Measurements from ENCODE around the gene KIF6.
A peak's percentile ranks its signal among the peaks of the same experiment; 100 is the strongest.

DNA sequence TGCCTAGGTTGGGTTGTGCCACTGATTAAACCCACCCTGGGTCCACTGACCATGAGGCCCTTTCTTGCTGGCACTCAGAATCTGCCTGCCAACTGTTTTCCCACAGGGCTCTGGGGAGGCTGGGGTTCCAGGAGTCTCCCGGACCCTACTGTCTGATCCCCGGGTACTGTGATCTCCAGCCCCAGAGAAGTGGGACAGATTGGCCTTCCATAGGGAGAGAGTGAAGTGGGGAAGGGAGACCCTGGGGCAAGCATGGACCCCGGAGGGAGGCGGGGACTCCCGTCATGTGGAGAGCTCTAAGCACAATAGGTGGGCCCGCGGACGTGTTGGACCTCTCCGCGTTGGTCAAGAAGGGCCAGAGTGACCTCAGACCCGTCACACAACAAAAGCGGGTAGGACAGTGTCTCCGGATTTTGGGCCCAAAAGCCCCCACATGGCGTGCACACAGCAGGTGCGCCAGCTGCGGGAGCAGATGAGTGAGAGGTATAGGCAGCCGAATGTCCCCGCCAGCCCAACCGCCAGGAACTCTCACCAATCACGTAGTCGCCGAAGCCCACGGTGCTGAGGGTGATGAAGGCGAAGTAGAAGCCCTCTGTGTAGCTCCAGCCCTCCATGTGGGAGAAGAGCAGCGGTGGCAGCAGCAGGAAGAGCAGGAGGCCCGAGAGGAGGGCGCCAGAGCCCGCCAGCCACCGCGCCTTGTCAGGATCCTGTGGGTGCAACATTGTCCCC is 421.6 kb downstream of the KIF6 start:
- TF ChIP-seq, protein P1, sequence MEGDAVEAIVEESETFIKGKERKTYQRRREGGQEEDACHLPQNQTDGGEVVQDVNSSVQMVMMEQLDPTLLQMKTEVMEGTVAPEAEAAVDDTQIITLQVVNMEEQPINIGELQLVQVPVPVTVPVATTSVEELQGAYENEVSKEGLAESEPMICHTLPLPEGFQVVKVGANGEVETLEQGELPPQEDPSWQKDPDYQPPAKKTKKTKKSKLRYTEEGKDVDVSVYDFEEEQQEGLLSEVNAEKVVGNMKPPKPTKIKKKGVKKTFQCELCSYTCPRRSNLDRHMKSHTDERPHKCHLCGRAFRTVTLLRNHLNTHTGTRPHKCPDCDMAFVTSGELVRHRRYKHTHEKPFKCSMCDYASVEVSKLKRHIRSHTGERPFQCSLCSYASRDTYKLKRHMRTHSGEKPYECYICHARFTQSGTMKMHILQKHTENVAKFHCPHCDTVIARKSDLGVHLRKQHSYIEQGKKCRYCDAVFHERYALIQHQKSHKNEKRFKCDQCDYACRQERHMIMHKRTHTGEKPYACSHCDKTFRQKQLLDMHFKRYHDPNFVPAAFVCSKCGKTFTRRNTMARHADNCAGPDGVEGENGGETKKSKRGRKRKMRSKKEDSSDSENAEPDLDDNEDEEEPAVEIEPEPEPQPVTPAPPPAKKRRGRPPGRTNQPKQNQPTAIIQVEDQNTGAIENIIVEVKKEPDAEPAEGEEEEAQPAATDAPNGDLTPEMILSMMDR (IDR thresholded peaks at IDR 0.05) = peak; percentile 43
- TF ChIP-seq EZH2 (IDR thresholded peaks at IDR 0.05; ENCODE audit: borderline replicate concordance, insufficient read depth, low read depth, low read length, poor library complexity, severe bottlenecking) = no peak

All from B cell (primary cell).